SIG-M5 treated with dmso at 0.1 percent for 504 hours (cell line): ENCODE results near the gene LRRC23.
A peak's percentile ranks its signal among the peaks of the same experiment; 100 is the strongest.
"Not testable (repeated sequence)": the region's sequence is repeated elsewhere in the genome, so short reads cannot be mapped to it uniquely, and the experiment has no call there.

Source experiments
- DNase-seq: peaks from one replicate; lab custom pipeline; 2025; ENCODE audit not compliant: unreplicated experiment; lab: John Stamatoyannopoulos, UW

Gene LRRC23

GRCh38 chr12:6872073-6873048 lies 32.3 kb upstream of the LRRC23 start:
- DNase-seq, result peak; percentile 60

GRCh38 chr12:6873094-6874014 lies 31.3 kb upstream of the LRRC23 start, which contains the start of gene SPSB2:
Gene SPSB2 (minus strand): TSS chr12:6873303. CDS start chr12:6872901, 402 bp downstream.
- DNase-seq, result peak; percentile 88

GRCh38 chr12:6874015-6874368 lies 30.6 kb upstream of the LRRC23 start:
- DNase-seq, result not testable (repeated sequence)

- not testable (repeated sequence) for DNase-seq
Measured at GRCh38 chr12:6879824-6880223, 24.8 kb upstream of the LRRC23 start.

GRCh38 chr12:6883252-6883651 lies 21.4 kb upstream of the LRRC23 start:
- no peak for DNase-seq

- DNase-seq, result no peak
Measured at GRCh38 chr12:6883683-6884082, 20.9 kb upstream of the LRRC23 start.

- DNase-seq, result no peak
Measured at GRCh38 chr12:6884539-6884938, 20.1 kb upstream of the LRRC23 start.

- DNase-seq, result not testable (repeated sequence)
Measured at GRCh38 chr12:6886206-6886999, 18.2 kb upstream of the LRRC23 start.

GRCh38 chr12:6887460-6887859 lies 17.2 kb upstream of the LRRC23 start:
- DNase-seq, result peak; percentile 76

GRCh38 chr12:6888360-6888759 lies 16.3 kb upstream of the LRRC23 start:
- DNase-seq, result no peak

- not testable (repeated sequence) for DNase-seq
Measured at GRCh38 chr12:6888794-6889193, 15.8 kb upstream of the LRRC23 start.

GRCh38 chr12:6889775-6890573 lies 14.6 kb upstream of the LRRC23 start:
- not testable (repeated sequence) for DNase-seq

GRCh38 chr12:6890789-6891645 lies 13.6 kb upstream of the LRRC23 start:
- DNase-seq, result peak; percentile 95

- DNase-seq, result no peak
Measured at GRCh38 chr12:6891646-6892001, 13.0 kb upstream of the LRRC23 start.

GRCh38 chr12:6892683-6893082 lies 11.9 kb upstream of the LRRC23 start:
- DNase-seq, result not testable (repeated sequence)

- no peak for DNase-seq
Measured at GRCh38 chr12:6894321-6894720, 10.3 kb upstream of the LRRC23 start.

- DNase-seq, result no peak
Measured at GRCh38 chr12:6896846-6897435, 7.7 kb upstream of the LRRC23 start.

- no peak for DNase-seq
Measured at GRCh38 chr12:6899427-6899826, 5.2 kb upstream of the LRRC23 start.
